Embryonic facial prominence (tissue), 1 donor: ENCODE data around the gene HSF2BP.
"Not testable (repeated sequence)": the region's sequence is repeated elsewhere in the genome, so short reads cannot be mapped to it uniquely, and the experiment has no call there.

Experiments used
- DNase-seq: peaks from one replicate; pipeline ENCODE4 v3.0.0-alpha.2; 2016; ENCODE audit errors: extremely low spot score

Gene HSF2BP

GRCh38 chr21:43651926-43652325 lies 7.4 kb downstream of the HSF2BP start:
- not testable (repeated sequence) for DNase-seq

GRCh38 chr21:43648171-43648570 lies 11.1 kb downstream of the HSF2BP start:
- no peak for DNase-seq

- DNase-seq, result peak; percentile 83
These were observed 12.6 kb downstream of the HSF2BP start for GRCh38 chr21:43646550-43647260.

- DNase-seq, result no peak
These were observed 13.3 kb downstream of the HSF2BP start for GRCh38 chr21:43645976-43646375.

- DNase-seq, result peak; percentile 65
These were observed 14.0 kb downstream of the HSF2BP start for GRCh38 chr21:43645136-43645891.

- no peak for DNase-seq
These were observed 14.7 kb downstream of the HSF2BP start for GRCh38 chr21:43644609-43645008.

GRCh38 chr21:43644071-43644470 lies 15.2 kb downstream of the HSF2BP start:
- DNase-seq, result no peak

- DNase-seq, result no peak
These were observed 16.1 kb downstream of the HSF2BP start for GRCh38 chr21:43643193-43643592.

GRCh38 chr21:43640400-43640799 lies 18.9 kb downstream of the HSF2BP start:
- DNase-seq, result no peak

GRCh38 chr21:43639470-43640353 lies 19.6 kb downstream of the HSF2BP start:
- DNase-seq, result no peak

- DNase-seq, result no peak
These were observed 21.6 kb downstream of the HSF2BP start for GRCh38 chr21:43637530-43638158.

GRCh38 chr21:43635436-43635835 lies 23.9 kb downstream of the HSF2BP start:
- DNase-seq, result no peak

GRCh38 chr21:43634618-43635017 lies 24.7 kb downstream of the HSF2BP start:
- no peak for DNase-seq

- DNase-seq, result no peak
These were observed 26.8 kb downstream of the HSF2BP start for GRCh38 chr21:43632373-43632905.

GRCh38 chr21:43631411-43632107 lies 27.7 kb downstream of the HSF2BP start:
- no peak for DNase-seq

- no peak for DNase-seq
These were observed 31.8 kb downstream of the HSF2BP start for GRCh38 chr21:43627527-43627926.

GRCh38 chr21:43626390-43626789 lies 32.9 kb downstream of the HSF2BP start:
- DNase-seq, result no peak

GRCh38 chr21:43624339-43624738 lies 34.9 kb downstream of the HSF2BP start:
- DNase-seq, result no peak

GRCh38 chr21:43623588-43623987 lies 35.7 kb downstream of the HSF2BP start:
- DNase-seq, result no peak

- no peak for DNase-seq
These were observed 36.5 kb downstream of the HSF2BP start for GRCh38 chr21:43622796-43623195.

- DNase-seq, result no peak
These were observed 39.4 kb downstream of the HSF2BP start for GRCh38 chr21:43619856-43620255.
